ENCODE results near the gene GPR61.

- TF ChIP-seq CTCF (conservative IDR thresholded peaks at IDR 0.05) = no peak
- no peak for TF ChIP-seq EZH2 (IDR thresholded peaks at IDR 0.05; ENCODE audit: low read depth)
Measured at GRCh38 chr1:109530457-109531087, 9.1 kb upstream of the GPR61 start.
